GM12801 (cell line): ENCODE results near the gene EZR.

ENCODE experiments used
- CTCF ChIP-seq: IDR thresholded peaks from one replicate; pipeline ENCODE4 v1.5.1; 2011; ENCODE audit warnings: control low read depth; ENCODE audit not compliant: insufficient read length; ENCODE audit errors: extremely low read depth

EZR gene

GRCh38 chr6:158810155-158811095 lies 8.7 kb downstream of the EZR start:
- no peak for TF ChIP-seq CTCF

DNA sequence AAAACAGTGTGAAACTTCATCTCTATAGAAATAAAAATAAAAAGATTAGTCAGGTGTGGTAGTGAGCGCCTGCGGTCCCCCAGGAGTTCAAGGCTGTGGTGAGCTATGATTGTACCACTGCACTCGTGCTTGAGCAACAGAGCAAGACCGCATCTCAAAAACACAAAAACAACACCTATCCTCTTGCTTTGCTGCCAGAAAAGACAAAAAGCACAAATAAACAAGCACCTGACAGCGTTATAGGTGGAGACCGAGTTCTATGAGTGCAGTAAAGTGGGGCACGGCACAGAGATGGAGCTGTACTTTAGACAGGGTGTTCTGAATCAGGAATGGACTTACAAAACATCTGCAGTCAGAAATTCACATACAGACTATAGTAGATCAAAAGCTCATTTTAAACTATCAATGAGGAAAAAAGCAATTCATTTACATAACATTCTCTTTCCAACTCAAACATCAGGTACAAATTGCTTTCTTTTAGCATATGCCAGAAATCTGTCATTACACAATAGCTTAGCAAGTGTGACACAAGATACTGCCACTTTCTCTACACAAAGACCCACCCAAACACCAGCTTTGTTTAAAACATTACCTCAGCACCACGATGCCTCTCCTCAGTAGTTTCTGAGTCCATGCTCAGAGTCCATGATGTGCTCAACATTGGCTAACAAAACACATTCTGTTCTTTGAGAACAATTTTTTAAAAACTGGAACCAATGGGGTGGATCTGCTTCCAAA lies 10.1 kb downstream of the EZR start:
- TF ChIP-seq CTCF = no peak

- TF ChIP-seq CTCF = no peak
These were observed 10.7 kb downstream of the EZR start for GRCh38 chr6:158808442-158808833.

GRCh38 chr6:158807515-158808441 lies 11.4 kb downstream of the EZR start:
- TF ChIP-seq CTCF = no peak

DNA sequence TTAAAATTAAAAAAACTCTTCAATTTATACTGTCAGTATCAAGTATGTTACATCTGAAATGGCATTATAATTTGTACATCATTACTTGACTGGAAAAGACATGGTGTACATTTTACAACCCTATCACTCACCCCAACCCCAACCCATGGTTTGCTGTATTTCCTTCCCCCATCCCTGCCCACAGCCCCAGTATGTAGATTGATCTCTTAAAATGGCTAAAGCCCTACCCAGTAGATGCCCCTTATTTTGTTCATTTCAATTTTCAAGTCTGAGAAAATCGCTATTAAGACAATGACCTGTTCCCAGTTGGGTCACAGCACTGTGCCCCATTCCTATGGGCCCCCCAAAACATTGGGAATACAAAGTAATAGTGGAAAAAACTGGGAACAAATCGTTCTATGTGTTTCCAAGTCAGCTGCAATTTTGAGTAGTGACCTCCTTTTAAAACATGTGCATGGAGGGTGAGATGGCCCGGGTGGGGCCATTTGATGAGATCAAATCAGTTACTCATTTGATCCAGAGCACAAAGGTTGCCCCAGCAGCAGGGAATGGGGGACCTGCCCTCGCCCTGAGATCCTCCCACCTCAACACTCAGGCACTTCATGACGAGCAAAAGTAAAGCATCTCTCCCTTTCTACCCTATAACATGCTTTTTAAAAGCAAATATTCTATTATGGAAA lies 13.3 kb downstream of the EZR start:
- TF ChIP-seq CTCF = no peak

- no peak for TF ChIP-seq CTCF
These were observed 15.0 kb downstream of the EZR start for GRCh38 chr6:158804207-158804606.

DNA sequence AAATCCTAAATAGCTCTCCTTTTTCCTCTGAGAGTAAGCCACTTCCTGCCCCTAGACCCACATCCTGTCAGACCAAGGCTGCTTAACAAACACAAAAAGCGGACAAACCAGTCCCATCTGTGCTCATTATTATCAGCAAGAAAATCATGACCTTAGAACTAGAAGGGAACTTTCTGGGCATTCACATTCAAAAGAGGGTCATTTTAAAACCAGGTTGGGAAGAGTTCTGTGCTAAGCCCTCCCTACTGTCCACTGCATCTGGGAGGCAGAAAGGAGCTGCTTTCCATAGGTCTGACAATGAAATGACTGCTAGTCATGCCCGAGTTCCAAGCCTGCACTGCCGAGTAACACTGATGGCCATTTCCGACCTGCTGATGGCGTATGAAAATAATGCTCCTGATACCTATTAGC lies 15.4 kb downstream of the EZR start:
- TF ChIP-seq CTCF = no peak
